ENCODE results near the gene KCND3.

The KCND3 gene

GRCh38 chr1:111934106-111934852 lies 55.2 kb downstream of the KCND3 start:
- TF ChIP-seq, protein P1, sequence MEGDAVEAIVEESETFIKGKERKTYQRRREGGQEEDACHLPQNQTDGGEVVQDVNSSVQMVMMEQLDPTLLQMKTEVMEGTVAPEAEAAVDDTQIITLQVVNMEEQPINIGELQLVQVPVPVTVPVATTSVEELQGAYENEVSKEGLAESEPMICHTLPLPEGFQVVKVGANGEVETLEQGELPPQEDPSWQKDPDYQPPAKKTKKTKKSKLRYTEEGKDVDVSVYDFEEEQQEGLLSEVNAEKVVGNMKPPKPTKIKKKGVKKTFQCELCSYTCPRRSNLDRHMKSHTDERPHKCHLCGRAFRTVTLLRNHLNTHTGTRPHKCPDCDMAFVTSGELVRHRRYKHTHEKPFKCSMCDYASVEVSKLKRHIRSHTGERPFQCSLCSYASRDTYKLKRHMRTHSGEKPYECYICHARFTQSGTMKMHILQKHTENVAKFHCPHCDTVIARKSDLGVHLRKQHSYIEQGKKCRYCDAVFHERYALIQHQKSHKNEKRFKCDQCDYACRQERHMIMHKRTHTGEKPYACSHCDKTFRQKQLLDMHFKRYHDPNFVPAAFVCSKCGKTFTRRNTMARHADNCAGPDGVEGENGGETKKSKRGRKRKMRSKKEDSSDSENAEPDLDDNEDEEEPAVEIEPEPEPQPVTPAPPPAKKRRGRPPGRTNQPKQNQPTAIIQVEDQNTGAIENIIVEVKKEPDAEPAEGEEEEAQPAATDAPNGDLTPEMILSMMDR (IDR thresholded peaks at IDR 0.05; ENCODE audit: insufficient read depth, low read length) = no peak
- TF ChIP-seq SPI1 (IDR thresholded peaks at IDR 0.05; ENCODE audit: borderline replicate concordance, low read depth) (no peak), GABPA (IDR thresholded peaks at IDR 0.05; ENCODE audit: low read depth) (no peak), POLR2AphosphoS5 (IDR thresholded peaks at IDR 0.05; ENCODE audit: low read depth) (no peak), REST (IDR thresholded peaks at IDR 0.05; ENCODE audit: insufficient replicate concordance, low read depth) (no peak)
- H3K27me3 ChIP-seq (ENCODE audit: insufficient read depth, poor library complexity, severe bottlenecking) = peaks cover 2% of the 10 kb centered on the region

GRCh38 chr1:111930356-111930755 lies 59.1 kb downstream of the KCND3 start:
- TF ChIP-seq POLR2AphosphoS5 (IDR thresholded peaks at IDR 0.05; ENCODE audit: low read depth) = no peak
- no peak for TF ChIP-seq GABPA (IDR thresholded peaks at IDR 0.05; ENCODE audit: low read depth)
- TF ChIP-seq, protein P1 (IDR thresholded peaks at IDR 0.05; ENCODE audit: insufficient read depth, low read length) = no peak
- TF ChIP-seq REST (IDR thresholded peaks at IDR 0.05; ENCODE audit: insufficient replicate concordance, low read depth) = no peak
- TF ChIP-seq SPI1 (IDR thresholded peaks at IDR 0.05; ENCODE audit: borderline replicate concordance, low read depth) = no peak
- no peak overlapping the region for H3K4me3 ChIP-seq (replicated peaks; ENCODE audit: insufficient read depth, low read length)
- H3K27ac ChIP-seq (replicated peaks) = no peak overlapping the region
- DNase-seq (ENCODE audit: low read depth in 1 of 2, low spot score in 1 of 2) = no peak
- peaks cover 2% of the 10 kb centered on the region for H3K27me3 ChIP-seq (ENCODE audit: insufficient read depth, poor library complexity, severe bottlenecking)

More at GRCh38 chr1:111934106-111934852, 55.2 kb downstream of the KCND3 start:
- no peak for DNase-seq (ENCODE audit: low read depth in 1 of 2, low spot score in 1 of 2)
- Histone ChIP-seq H3K4me3 (replicated peaks; ENCODE audit: insufficient read depth, low read length) (no peak overlapping the region), H3K27ac (replicated peaks) (no peak overlapping the region)

DNA sequence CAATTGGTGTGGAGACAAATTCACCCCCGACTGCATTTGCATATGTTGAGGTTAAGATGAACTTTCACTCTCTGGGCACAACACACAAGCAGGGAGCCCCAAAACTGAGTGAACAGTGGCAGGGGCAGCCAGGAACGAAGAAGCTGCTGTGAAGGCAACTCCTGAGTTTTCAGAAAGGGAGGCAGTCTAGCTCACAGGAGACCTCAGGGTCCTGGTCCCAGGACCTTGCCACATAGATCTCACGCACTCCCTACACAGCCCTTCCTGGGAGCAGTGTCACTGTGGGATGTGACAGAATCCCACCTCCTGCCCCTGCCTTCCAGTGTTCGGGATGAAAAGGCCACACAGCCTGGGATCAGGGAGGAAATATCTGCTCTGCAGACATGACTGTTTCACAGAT lies 60.9 kb downstream of the KCND3 start:
- no peak for DNase-seq (ENCODE audit: low read depth in 1 of 2, low spot score in 1 of 2)
- Histone ChIP-seq H3K27ac (replicated peaks) (no peak overlapping the region), H3K27me3 (ENCODE audit: insufficient read depth, poor library complexity, severe bottlenecking) (no peaks in the 10 kb centered on the region), H3K4me3 (replicated peaks; ENCODE audit: insufficient read depth, low read length) (no peak overlapping the region)
- no peak for TF ChIP-seq POLR2AphosphoS5 (IDR thresholded peaks at IDR 0.05; ENCODE audit: low read depth)
- TF ChIP-seq REST (IDR thresholded peaks at IDR 0.05; ENCODE audit: insufficient replicate concordance, low read depth) = no peak
- TF ChIP-seq, protein P1 (IDR thresholded peaks at IDR 0.05; ENCODE audit: insufficient read depth, low read length) = no peak
- no peak for TF ChIP-seq SPI1 (IDR thresholded peaks at IDR 0.05; ENCODE audit: borderline replicate concordance, low read depth)
- no peak for TF ChIP-seq GABPA (IDR thresholded peaks at IDR 0.05; ENCODE audit: low read depth)
